Common myeloid progenitor, CD34-positive (primary cell): ENCODE data around the gene HS6ST3.
"Not testable (repeated sequence)": the region's sequence is repeated elsewhere in the genome, so short reads cannot be mapped to it uniquely, and the experiment has no call there.

Experiments
- CTCF ChIA-PET: fragments of 350-600 bp; sonication (Branson Sonifier 250); formaldehyde crosslinking; loops from one replicate; lab custom pipeline; 2021; ENCODE audit warnings: antibody characterized with exemption; lab: Charles Lee
- POLR2A ChIA-PET: fragments of 350-600 bp; sonication (Branson Sonifier 250); formaldehyde crosslinking; loops from one replicate; lab custom pipeline; 2021; ENCODE audit warnings: antibody characterized with exemption; lab: Charles Lee
- DNase-seq, 3 donors: peaks; one replicate each; pipeline versions ENCODE4 v3.0.0 to v3.0.0-alpha.2; 2013
- H3K27ac ChIP-seq, 2 experiments: 1 replicate in 1 of 2; 2 replicates in 1 of 2; pipeline ENCODE4 v1.7.0; 2013; ENCODE audit warnings: inconsistent platforms in 2 of 2, low read length in 2 of 2, mild to moderate bottlenecking in 2 of 2, low read depth in 1 of 2, moderate library complexity in 1 of 2; ENCODE audit not compliant: severe bottlenecking in 2 of 2, insufficient read depth in 1 of 2, poor library complexity in 1 of 2
- H3K27me3 ChIP-seq, 5 experiments: replicated peaks in 2 of 5; 1 replicate in 3 of 5; 2 replicates in 2 of 5; pipeline versions ENCODE4 v1.6.1 to v1.7.0; 2013; ENCODE audit warnings: low read length in 4 of 5, mild to moderate bottlenecking in 2 of 5, moderate library complexity in 2 of 5, inconsistent platforms in 1 of 5; ENCODE audit not compliant: insufficient read depth in 5 of 5, control insufficient read depth in 4 of 5
- H3K36me3 ChIP-seq, 4 experiments: 1 replicate in 2 of 4; 2 replicates in 2 of 4; pipeline versions ENCODE4 v1.6.1 to v1.7.0; 2013; ENCODE audit warnings: low read length in 3 of 4, control low read depth in 1 of 4, mild to moderate bottlenecking in 1 of 4; ENCODE audit not compliant: control insufficient read depth in 4 of 4, insufficient read depth in 4 of 4
- H3K4me1 ChIP-seq, 4 experiments: 1 replicate in 3 of 4; 2 replicates in 1 of 4; pipeline versions ENCODE4 v1.6.1 to v1.7.1; 2013; ENCODE audit warnings: low read length in 3 of 4, mild to moderate bottlenecking in 3 of 4, control low read depth in 1 of 4, inconsistent platforms in 1 of 4, moderate library complexity in 1 of 4; ENCODE audit not compliant: control insufficient read depth in 4 of 4, insufficient read depth in 4 of 4; ENCODE audit errors: control extremely low read depth in 1 of 4
- H3K4me3 ChIP-seq, 7 experiments: 1 replicate in 4 of 7; 2 replicates in 3 of 7; pipeline versions ENCODE4 v1.5.1 to v1.7.0; 2013; ENCODE audit warnings: mild to moderate bottlenecking in 7 of 7, low read length in 6 of 7, moderate library complexity in 6 of 7, inconsistent platforms in 2 of 7, low read depth in 2 of 7, control low read depth in 1 of 7; ENCODE audit not compliant: insufficient read depth in 4 of 7, control insufficient read depth in 1 of 7; ENCODE audit errors: extremely low read depth in 1 of 7
- H3K9me3 ChIP-seq, 5 experiments: 1 replicate in 4 of 5; 2 replicates in 1 of 5; pipeline versions ENCODE4 v1.6.1 to v1.7.1; 2013; ENCODE audit warnings: low read length in 4 of 5, mild to moderate bottlenecking in 2 of 5, inconsistent platforms in 1 of 5, low read depth in 1 of 5, moderate library complexity in 1 of 5; ENCODE audit not compliant: control insufficient read depth in 4 of 5, insufficient read depth in 2 of 5; ENCODE audit errors: control extremely low read depth in 1 of 5
- WGBS: methylation state at CpG from one replicate; pipeline ENCODE4 v1.1.5; 2013; ENCODE audit not compliant: insufficient coverage; 5-methylcytosine and 5-hydroxymethylcytosine counted together

HS6ST3 gene

GRCh38 chr13:96090240-96091101 lies 564 bp downstream of the HS6ST3 start:
- H3K4me3 ChIP-seq, result peak overlapping the region in 6 of 7 experiments; percentile 45 to 66 (median 56)
- ChIA-PET POLR2A (no interaction called here), CTCF (no interaction called here)
- WGBS, result under 1% methylated on average over 109 of the region's 133 CpGs
- no peak overlapping the region for H3K27ac ChIP-seq
- H3K9me3 ChIP-seq, result no peaks in the 10 kb centered on the region
- peaks cover 24 to 77% (median 57%) of the 10 kb centered on the region in 5 experiments for H3K27me3 ChIP-seq
- H3K4me1 ChIP-seq, result peaks cover 0 to 21% (median 12%) of the 10 kb centered on the region in 4 experiments
- H3K36me3 ChIP-seq, result no peaks in the 10 kb centered on the region
- DNase-seq, result peak in 2 of 3 donors; percentile 13 to 35

- no peaks in the 10 kb centered on the region for H3K9me3 ChIP-seq
- peak; percentile 12 to 45 (median 26) for DNase-seq
- no peak overlapping the region for H3K27ac ChIP-seq
- CTCF ChIA-PET, result no interaction called here
- H3K36me3 ChIP-seq, result no peaks in the 10 kb centered on the region
- WGBS, result 3% methylated on average over 42 of the region's 57 CpGs
- H3K4me1 ChIP-seq, result peaks cover 0 to 21% (median 12%) of the 10 kb centered on the region in 4 experiments
- peak overlapping the region in 6 of 7 experiments; percentile 20 to 59 (median 48) for H3K4me3 ChIP-seq
- POLR2A ChIA-PET, result no interaction called here
- H3K27me3 ChIP-seq, result peaks cover 25 to 76% (median 57%) of the 10 kb centered on the region in 5 experiments
Observed at GRCh38 chr13:96091164-96092117, 1.5 kb downstream of the HS6ST3 start.

- peaks cover 0 to 21% (median 12%) of the 10 kb centered on the region in 4 experiments for H3K4me1 ChIP-seq
- no peaks in the 10 kb centered on the region for H3K36me3 ChIP-seq
- H3K27ac ChIP-seq, result no peak overlapping the region
- no peak overlapping the region for H3K4me3 ChIP-seq
- H3K27me3 ChIP-seq, result peaks cover 22 to 66% (median 51%) of the 10 kb centered on the region in 5 experiments
- no peaks in the 10 kb centered on the region for H3K9me3 ChIP-seq
- CTCF ChIA-PET, result no interaction called here
- no peak for DNase-seq
- POLR2A ChIA-PET, result no interaction called here
Observed at GRCh38 chr13:96093296-96094006, 3.5 kb downstream of the HS6ST3 start.

- H3K36me3 ChIP-seq, result no peaks in the 10 kb centered on the region
- no peaks in the 10 kb centered on the region for H3K4me1 ChIP-seq
- WGBS, result 100% methylated on average over 2 of the region's 4 CpGs
- no peak for DNase-seq
- no peak overlapping the region for H3K27ac ChIP-seq
- CTCF ChIA-PET, result no interaction called here
- peaks cover 0 to 5% (median 0%) of the 10 kb centered on the region in 5 experiments for H3K9me3 ChIP-seq
- peaks cover 2 to 16% (median 7%) of the 10 kb centered on the region in 5 experiments for H3K27me3 ChIP-seq
- no peak overlapping the region for H3K4me3 ChIP-seq
- POLR2A ChIA-PET, result no interaction called here
Observed at GRCh38 chr13:96100457-96101220, 10.7 kb downstream of the HS6ST3 start.

- Histone ChIP-seq H3K36me3 (no peaks in the 10 kb centered on the region), H3K27me3 (peaks cover 0 to 8% (median 7%) of the 10 kb centered on the region in 5 experiments), H3K9me3 (peaks cover 1 to 16% (median 4%) of the 10 kb centered on the region in 5 experiments), H3K27ac (no peak overlapping the region), H3K4me3 (no peak overlapping the region), H3K4me1 (no peaks in the 10 kb centered on the region)
- POLR2A ChIA-PET, result no interaction called here
- CTCF ChIA-PET, result no interaction called here
- no peak for DNase-seq
- 100% methylated on average over 1 of the region's 2 CpGs for WGBS
Observed at GRCh38 chr13:96104516-96104915, 14.6 kb downstream of the HS6ST3 start.

GRCh38 chr13:96108072-96108471 lies 18.2 kb downstream of the HS6ST3 start:
- CTCF ChIA-PET, H3K4me1 ChIP-seq, H3K4me3 ChIP-seq, H3K27ac ChIP-seq, POLR2A ChIA-PET, H3K27me3 ChIP-seq, H3K36me3 ChIP-seq, DNase-seq: not testable (repeated sequence)
- H3K9me3 ChIP-seq, result peaks cover 1 to 16% (median 4%) of the 10 kb centered on the region in 5 experiments
- WGBS, result 100% methylated on average over 5 of the region's 8 CpGs
